Endodermal cell (in vitro differentiated cells): ENCODE data around the gene ABHD17B. TPM values are rescaled to one million over a fixed set of nuclear protein-coding genes. Genes with fewer than 3 reads are reported as not detected.

Experiments used
- DNase-seq: peaks from one replicate; pipeline ENCODE4 v3.0.0-alpha.2; 2017
- H3K27ac ChIP-seq: 2 replicates; pipeline ENCODE4 v1.5.1; 2013; ENCODE audit warnings: mild to moderate bottlenecking, low read depth, low read length, moderate library complexity
- H3K27me3 ChIP-seq: 2 replicates; pipeline ENCODE4 v1.6.1; 2013; ENCODE audit warnings: mild to moderate bottlenecking, low read length, moderate library complexity; ENCODE audit not compliant: insufficient read depth, control insufficient read depth, poor library complexity, severe bottlenecking
- H3K36me3 ChIP-seq: 2 replicates; pipeline ENCODE4 v1.7.0; 2013; ENCODE audit warnings: mild to moderate bottlenecking, low read length, moderate library complexity; ENCODE audit not compliant: control insufficient read depth, insufficient read depth
- H3K4me1 ChIP-seq: one replicate; pipeline ENCODE4 v1.7.0; 2013; ENCODE audit warnings: low read length; ENCODE audit not compliant: control insufficient read depth, insufficient read depth
- H3K4me3 ChIP-seq: 2 replicates; pipeline ENCODE4 v1.5.1; 2013; ENCODE audit warnings: mild to moderate bottlenecking, low read length, moderate library complexity
- H3K9ac ChIP-seq: 2 replicates; pipeline ENCODE4 v1.6.1; 2013; ENCODE audit warnings: mild to moderate bottlenecking, low read length, moderate library complexity; ENCODE audit not compliant: poor library complexity, severe bottlenecking; ENCODE audit errors: extremely low read depth
- H3K9me3 ChIP-seq: 2 replicates; pipeline ENCODE4 v1.6.1; 2013; ENCODE audit warnings: mild to moderate bottlenecking, low read length, moderate library complexity; ENCODE audit not compliant: control insufficient read depth
- H3K27ac Mint-ChIP-seq: 2 replicates; pipeline ENCODE4 v1.8.0; 2020; ENCODE audit warnings: mixed read lengths
- H3K27me3 Mint-ChIP-seq: 2 replicates; pipeline ENCODE4 v1.8.0; 2021; ENCODE audit warnings: mild to moderate bottlenecking, mixed read lengths; ENCODE audit not compliant: insufficient read depth
- H3K36me3 Mint-ChIP-seq: 2 replicates; pipeline ENCODE4 v1.8.0; 2020; ENCODE audit warnings: low read depth, mixed read lengths
- H3K4me1 Mint-ChIP-seq: 2 replicates; pipeline ENCODE4 v1.8.0; 2020; ENCODE audit warnings: mixed read lengths
- H3K4me3 Mint-ChIP-seq: 2 replicates; pipeline ENCODE4 v1.8.0; 2020; ENCODE audit warnings: mild to moderate bottlenecking, moderate library complexity, mixed read lengths
- H3K9me3 Mint-ChIP-seq: 2 replicates; pipeline ENCODE4 v1.8.0; 2020; ENCODE audit warnings: mild to moderate bottlenecking, mixed read lengths
- WGBS, 2 experiments: methylation state at CpG; one replicate each; pipeline versions ENCODE4 v1.1.5 to v1.1.7; 2013; ENCODE audit warnings: missing lambda C conversion rate in 2 of 2, mixed read lengths in 1 of 2; ENCODE audit not compliant: insufficient coverage in 1 of 2, insufficient read length in 1 of 2; 5-methylcytosine and 5-hydroxymethylcytosine counted together
- total RNA-seq, 2 donors: library from RNA; stranded (reverse); fragmentation: NEBNext Ultra II Directional in 1 of 2; extraction: Animal tissue kit (Norgen Biotek cat#: 25700) in 1 of 2; gene quantifications; 2 replicates in 1 of 2; 3 replicates in 1 of 2; pipeline ENCODE4 v1.2.1, GENCODE V29; 2021
- TF ChIP-seq, protein P1 (sequence below): fragments of 200-600 bp; sonication (generic); conservative IDR thresholded peaks from 2 replicates; pipeline ENCODE4 v1.5.0; 2021; ENCODE audit warnings: antibody characterized with exemption, mild to moderate bottlenecking

The ABHD17B gene
- total RNA-seq, 2 donors from 2014 or later = 32.3 to 44.9 TPM

DNA sequence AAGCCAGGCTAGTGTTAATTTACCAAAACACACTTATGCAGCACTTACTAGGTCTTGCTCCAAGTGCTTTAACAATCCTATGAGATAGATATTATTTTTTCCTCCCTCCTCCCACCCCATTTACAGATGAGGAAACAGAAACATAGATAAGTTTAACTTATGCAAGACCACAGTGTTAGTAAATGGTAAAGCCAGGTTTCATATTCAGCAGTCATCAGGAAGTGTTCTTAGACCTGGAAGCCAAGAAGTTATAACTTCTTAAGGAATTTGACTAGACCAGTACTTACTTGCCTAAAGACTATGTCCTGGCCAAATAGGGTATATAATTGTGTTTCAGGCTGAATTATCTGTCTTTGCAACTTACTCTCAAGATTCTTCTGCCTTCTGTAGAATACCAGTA, 15.9 kb downstream of the ABHD17B start:
- Histone ChIP-seq H3K4me3 (no peak overlapping the region), H3K9me3 (no peaks in the 10 kb centered on the region), H3K9ac (no peak overlapping the region), H3K4me1 (peaks cover 2% of the 10 kb centered on the region), H3K36me3 (peaks cover 31% of the 10 kb centered on the region), H3K27me3 (no peaks in the 10 kb centered on the region), H3K27ac (no peak overlapping the region)
- TF ChIP-seq, protein P1, sequence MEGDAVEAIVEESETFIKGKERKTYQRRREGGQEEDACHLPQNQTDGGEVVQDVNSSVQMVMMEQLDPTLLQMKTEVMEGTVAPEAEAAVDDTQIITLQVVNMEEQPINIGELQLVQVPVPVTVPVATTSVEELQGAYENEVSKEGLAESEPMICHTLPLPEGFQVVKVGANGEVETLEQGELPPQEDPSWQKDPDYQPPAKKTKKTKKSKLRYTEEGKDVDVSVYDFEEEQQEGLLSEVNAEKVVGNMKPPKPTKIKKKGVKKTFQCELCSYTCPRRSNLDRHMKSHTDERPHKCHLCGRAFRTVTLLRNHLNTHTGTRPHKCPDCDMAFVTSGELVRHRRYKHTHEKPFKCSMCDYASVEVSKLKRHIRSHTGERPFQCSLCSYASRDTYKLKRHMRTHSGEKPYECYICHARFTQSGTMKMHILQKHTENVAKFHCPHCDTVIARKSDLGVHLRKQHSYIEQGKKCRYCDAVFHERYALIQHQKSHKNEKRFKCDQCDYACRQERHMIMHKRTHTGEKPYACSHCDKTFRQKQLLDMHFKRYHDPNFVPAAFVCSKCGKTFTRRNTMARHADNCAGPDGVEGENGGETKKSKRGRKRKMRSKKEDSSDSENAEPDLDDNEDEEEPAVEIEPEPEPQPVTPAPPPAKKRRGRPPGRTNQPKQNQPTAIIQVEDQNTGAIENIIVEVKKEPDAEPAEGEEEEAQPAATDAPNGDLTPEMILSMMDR = no peak
- no peak overlapping the region for H3K4me3 Mint-ChIP-seq
- peaks cover 12% of the 10 kb centered on the region for H3K36me3 Mint-ChIP-seq
- no peak for DNase-seq
- peak overlapping the region; percentile 27 for H3K27ac Mint-ChIP-seq
- H3K9me3 Mint-ChIP-seq = no peaks in the 10 kb centered on the region
- no peaks in the 10 kb centered on the region for H3K27me3 Mint-ChIP-seq
- H3K4me1 Mint-ChIP-seq = peaks cover 17% of the 10 kb centered on the region

DNA sequence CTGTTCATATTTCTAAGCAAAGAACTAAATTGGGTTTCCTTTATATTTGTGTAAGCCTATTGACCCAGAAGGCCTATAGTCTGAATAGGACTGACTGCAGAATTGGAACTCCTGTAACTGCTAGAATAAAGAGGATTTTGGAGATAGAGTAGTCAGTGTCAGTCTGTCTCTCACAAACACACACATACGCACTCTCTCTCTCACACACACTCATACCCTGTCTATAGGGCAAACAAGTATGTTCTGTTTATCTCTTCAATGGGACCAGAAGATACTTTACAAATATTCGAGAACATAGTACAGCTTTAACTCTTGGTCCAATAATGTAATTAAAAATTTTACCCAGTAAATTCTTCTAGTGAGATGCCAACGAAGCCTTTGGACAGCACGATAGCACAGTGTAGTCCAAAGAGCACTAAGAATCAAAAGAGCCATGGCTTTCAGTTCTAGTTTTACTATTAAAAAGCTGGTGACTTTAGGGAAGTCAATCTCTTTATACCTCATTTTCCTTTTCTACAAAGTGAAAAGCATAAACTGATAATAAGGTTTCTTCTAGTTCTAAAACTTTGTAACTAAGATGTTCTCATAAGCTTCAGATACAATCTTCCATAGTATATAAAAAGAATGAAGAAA, 19.3 kb downstream of the ABHD17B start:
- H3K27ac Mint-ChIP-seq = no peak overlapping the region
- peaks cover 8% of the 10 kb centered on the region for H3K4me1 Mint-ChIP-seq

DNA sequence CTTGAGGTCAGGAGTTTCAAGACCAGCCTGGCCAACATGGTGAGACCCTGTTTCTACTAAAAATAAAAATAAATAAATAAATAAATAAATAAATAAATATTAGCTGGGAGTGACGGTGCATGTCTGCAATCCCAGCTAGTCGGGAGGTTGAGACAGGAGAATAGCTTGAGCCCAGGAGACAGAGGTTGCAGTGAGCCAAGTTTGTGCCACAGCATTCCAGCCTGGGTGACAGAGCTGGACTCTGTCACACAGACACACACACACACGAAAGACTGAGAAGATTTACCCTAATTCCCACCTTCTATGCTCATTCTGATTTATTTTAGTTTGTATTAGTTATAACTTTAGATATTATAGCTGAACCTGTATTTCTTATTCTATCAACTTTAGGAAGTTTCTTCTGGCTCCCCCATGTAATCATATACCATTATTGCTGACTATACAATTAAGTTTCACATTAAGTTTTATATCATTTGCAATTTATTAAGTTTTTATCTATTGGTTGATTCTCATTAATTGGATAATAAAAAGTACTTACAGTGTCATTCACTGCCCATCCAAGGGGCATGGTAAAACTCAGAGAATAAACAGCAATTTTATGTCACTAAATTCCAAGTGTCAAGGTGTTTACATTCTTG, 20.8 kb downstream of the ABHD17B start:
- TF ChIP-seq, protein P1 = no peak
- Mint-ChIP-seq H3K27ac (no peak overlapping the region), H3K27me3 (no peaks in the 10 kb centered on the region), H3K36me3 (peaks cover 29% of the 10 kb centered on the region), H3K4me3 (no peak overlapping the region), H3K4me1 (peaks cover 1% of the 10 kb centered on the region), H3K9me3 (no peaks in the 10 kb centered on the region)
- no peaks in the 10 kb centered on the region for H3K9me3 ChIP-seq
- H3K4me3 ChIP-seq = no peak overlapping the region
- 83 to 94% methylated on average over 1 to 2 of the region's 3 CpGs for WGBS, 2 experiments
- H3K27ac ChIP-seq = no peak overlapping the region
- no peaks in the 10 kb centered on the region for H3K4me1 ChIP-seq
- no peak overlapping the region for H3K9ac ChIP-seq
- no peak for DNase-seq
- H3K27me3 ChIP-seq = no peaks in the 10 kb centered on the region
- peaks cover 24% of the 10 kb centered on the region for H3K36me3 ChIP-seq

More for the DNA sequence above, 19.3 kb downstream of the ABHD17B start:
- Histone ChIP-seq H3K4me3 (no peak overlapping the region), H3K9ac (no peak overlapping the region), H3K9me3 (no peaks in the 10 kb centered on the region), H3K4me1 (no peaks in the 10 kb centered on the region), H3K36me3 (peaks cover 27% of the 10 kb centered on the region), H3K27ac (no peak overlapping the region), H3K27me3 (no peaks in the 10 kb centered on the region)
- Mint-ChIP-seq H3K27me3 (no peaks in the 10 kb centered on the region), H3K4me3 (no peak overlapping the region), H3K36me3 (peaks cover 19% of the 10 kb centered on the region), H3K9me3 (no peaks in the 10 kb centered on the region)
- no peak for DNase-seq
- TF ChIP-seq, protein P1 = no peak
- 92 to 93% methylated on average over 2 to 4 of the region's 4 CpGs for WGBS, 2 experiments
